Measurements from ENCODE around the gene TMEM132C.

TMEM132C gene

GRCh38 chr12:128339126-128339520 is 72.2 kb downstream of the TMEM132C start:
- CTCF ChIA-PET: no interaction called here

GRCh38 chr12:128339631-128340030 is 72.7 kb downstream of the TMEM132C start:
- ChIA-PET POLR2A (no interaction called here), CTCF (no interaction called here)
- no peak for DNase-seq (ENCODE audit: extremely low spot score)
- TF ChIP-seq ARNT (IDR thresholded peaks at IDR 0.05) (no peak), CTBP1 (IDR thresholded peaks at IDR 0.05; ENCODE audit: borderline replicate concordance) (no peak)

More at GRCh38 chr12:128339126-128339520, 72.2 kb downstream of the TMEM132C start:
- POLR2A ChIA-PET: no interaction called here
- no peak for TF ChIP-seq CTBP1 (IDR thresholded peaks at IDR 0.05; ENCODE audit: borderline replicate concordance)
- no peak for TF ChIP-seq NFRKB (IDR thresholded peaks at IDR 0.05)
- no peak for TF ChIP-seq SP1 (IDR thresholded peaks at IDR 0.05)
- TF ChIP-seq ZNF384 (IDR thresholded peaks at IDR 0.05): no peak
- TF ChIP-seq SUZ12 (IDR thresholded peaks at IDR 0.05): no peak
- TF ChIP-seq FOXA1 (IDR thresholded peaks at IDR 0.05): no peak
- no peak for TF ChIP-seq ELF4 (IDR thresholded peaks at IDR 0.05)
- TF ChIP-seq ARNT (IDR thresholded peaks at IDR 0.05): no peak
- TF ChIP-seq PKNOX1 (IDR thresholded peaks at IDR 0.05): no peak
- no peak for TF ChIP-seq FOXM1 (IDR thresholded peaks at IDR 0.05; ENCODE audit: borderline replicate concordance)
- no peak for TF ChIP-seq L3MBTL2 (conservative IDR thresholded peaks at IDR 0.05)
- no peak for TF ChIP-seq BHLHE40 (IDR thresholded peaks at IDR 0.05; ENCODE audit: borderline replicate concordance)
- TF ChIP-seq TARDBP (IDR thresholded peaks at IDR 0.05): no peak
- no peak for TF ChIP-seq FOXK2 (IDR thresholded peaks at IDR 0.05)
- no peak for TF ChIP-seq HDGF (IDR thresholded peaks at IDR 0.05; ENCODE audit: borderline replicate concordance)
- no peak for DNase-seq (ENCODE audit: extremely low spot score)

DNA sequence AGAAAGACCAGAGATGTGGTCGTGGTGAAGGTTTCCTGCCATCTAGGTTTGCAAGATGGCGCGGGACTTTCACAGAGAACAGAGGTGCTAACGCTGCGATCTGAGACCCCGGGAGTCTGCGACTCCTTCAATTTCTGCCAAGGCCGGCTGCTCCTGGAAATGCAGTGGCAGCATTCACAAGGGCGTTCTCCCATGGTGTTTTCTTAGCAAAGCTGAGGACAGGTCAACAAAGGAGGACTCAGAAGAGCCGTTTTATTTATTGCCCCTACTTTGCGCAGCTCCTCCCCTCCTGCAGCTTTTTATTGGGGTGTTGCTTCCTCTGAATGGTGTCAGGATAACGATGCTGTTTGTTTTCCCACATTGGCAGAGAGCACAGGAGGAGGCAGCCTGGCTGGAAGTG is 86.3 kb downstream of the TMEM132C start:
- CTCF ChIA-PET: no interaction called here
- TF ChIP-seq BHLHE40 (IDR thresholded peaks at IDR 0.05; ENCODE audit: borderline replicate concordance) (no peak), NFRKB (IDR thresholded peaks at IDR 0.05) (no peak)
- no peak for DNase-seq (ENCODE audit: extremely low spot score)
- POLR2A ChIA-PET: no interaction called here

DNA sequence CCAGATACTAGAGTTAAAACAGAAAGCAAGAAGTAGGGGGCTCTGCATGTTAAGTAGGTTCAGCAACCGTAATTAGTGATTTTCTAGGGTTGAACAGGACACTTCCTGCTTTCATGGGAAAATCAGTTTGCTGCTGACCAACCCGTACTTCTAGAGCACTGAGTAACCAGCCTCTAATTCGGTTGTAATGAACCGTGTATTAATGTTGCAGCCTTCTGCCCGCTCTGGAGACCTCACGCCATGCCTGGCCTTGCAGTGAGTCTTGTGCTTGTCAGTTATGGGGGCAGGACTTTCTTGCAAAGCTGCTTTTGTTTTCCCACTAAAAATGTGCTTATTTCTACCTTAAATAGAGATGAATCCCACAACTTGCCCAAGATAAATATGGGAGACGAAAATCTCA is 89.6 kb downstream of the TMEM132C start:
- no peak for DNase-seq (ENCODE audit: extremely low spot score)
- ChIA-PET CTCF (no interaction called here), POLR2A (no interaction called here)
- TF ChIP-seq SP1 (IDR thresholded peaks at IDR 0.05) (no peak), TARDBP (IDR thresholded peaks at IDR 0.05) (no peak), ELF4 (IDR thresholded peaks at IDR 0.05) (no peak), L3MBTL2 (conservative IDR thresholded peaks at IDR 0.05) (no peak), ZNF384 (IDR thresholded peaks at IDR 0.05) (no peak), LEF1 (IDR thresholded peaks at IDR 0.05; ENCODE audit: borderline replicate concordance) (no peak), HDGF (IDR thresholded peaks at IDR 0.05; ENCODE audit: borderline replicate concordance) (no peak), FOXM1 (IDR thresholded peaks at IDR 0.05; ENCODE audit: borderline replicate concordance) (no peak), PKNOX1 (IDR thresholded peaks at IDR 0.05) (no peak), FOXK2 (IDR thresholded peaks at IDR 0.05) (no peak)

- no peak for TF ChIP-seq HDGF (IDR thresholded peaks at IDR 0.05; ENCODE audit: borderline replicate concordance)
- TF ChIP-seq BHLHE40 (IDR thresholded peaks at IDR 0.05; ENCODE audit: borderline replicate concordance): no peak
- TF ChIP-seq PKNOX1 (IDR thresholded peaks at IDR 0.05): no peak
- TF ChIP-seq SP1 (IDR thresholded peaks at IDR 0.05): no peak
- TF ChIP-seq SUZ12 (IDR thresholded peaks at IDR 0.05): no peak
- no peak for TF ChIP-seq ARNT (IDR thresholded peaks at IDR 0.05)
- no peak for TF ChIP-seq LEF1 (IDR thresholded peaks at IDR 0.05; ENCODE audit: borderline replicate concordance)
- TF ChIP-seq ZNF384 (IDR thresholded peaks at IDR 0.05): no peak
- no peak for TF ChIP-seq FOXM1 (IDR thresholded peaks at IDR 0.05; ENCODE audit: borderline replicate concordance)
- no peak for TF ChIP-seq ELF4 (IDR thresholded peaks at IDR 0.05)
- no peak for TF ChIP-seq FOXK2 (IDR thresholded peaks at IDR 0.05)
- TF ChIP-seq L3MBTL2 (conservative IDR thresholded peaks at IDR 0.05): no peak
- no peak for TF ChIP-seq NFRKB (IDR thresholded peaks at IDR 0.05)
- TF ChIP-seq FOXA1 (IDR thresholded peaks at IDR 0.05): no peak
- no peak for TF ChIP-seq CTBP1 (IDR thresholded peaks at IDR 0.05; ENCODE audit: borderline replicate concordance)
- TF ChIP-seq TARDBP (IDR thresholded peaks at IDR 0.05): no peak
- DNase-seq (ENCODE audit: extremely low spot score): no peak
- CTCF ChIA-PET: no interaction called here
- POLR2A ChIA-PET: no interaction called here
Measured at GRCh38 chr12:128361400-128361995, 94.5 kb downstream of the TMEM132C start.

DNA sequence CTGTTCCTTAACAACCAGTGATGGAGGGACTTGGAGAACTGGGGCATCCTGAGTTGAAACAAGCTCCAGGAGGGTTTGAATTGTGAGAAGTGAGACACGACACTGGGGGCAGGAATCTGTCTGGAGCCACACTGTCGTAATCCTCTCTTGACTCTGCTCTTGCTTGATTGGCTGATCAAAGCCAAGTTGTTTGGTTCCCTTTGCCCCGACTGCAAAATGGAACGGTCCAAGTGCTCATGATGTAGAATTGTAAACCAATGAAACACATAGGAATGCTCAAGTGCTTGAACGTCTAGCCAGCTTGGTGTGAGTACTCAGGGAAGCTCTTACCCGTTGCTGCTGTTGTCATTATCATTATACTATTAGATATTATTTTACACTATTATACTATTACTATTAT is 98.1 kb downstream of the TMEM132C start:
- DNase-seq (ENCODE audit: extremely low spot score): no peak
- TF ChIP-seq PKNOX1 (IDR thresholded peaks at IDR 0.05): no peak
- no peak for TF ChIP-seq HDGF (IDR thresholded peaks at IDR 0.05; ENCODE audit: borderline replicate concordance)
- CTCF ChIA-PET: no interaction called here
- POLR2A ChIA-PET: no interaction called here
